Ovary (tissue), 9 donors: ENCODE data around the gene TMEM52B. TPM values are rescaled to one million over a fixed set of nuclear protein-coding genes. Genes with fewer than 3 reads are reported as not detected.
"Not testable (repeated sequence)": the region's sequence is repeated elsewhere in the genome, so short reads cannot be mapped to it uniquely, and the experiment has no call there.

Experiments used
- DNase-seq, 5 donors: peaks; one replicate each; pipeline ENCODE4 v3.0.0-alpha.2; 2019 to 2020
- H3K27ac ChIP-seq, 2 donors: fragments of 200-600 bp; one replicate each; pipeline versions ENCODE4 v1.5.1 to v1.8.0; 2019 to 2022
- H3K27me3 ChIP-seq: fragments of 200-600 bp; one replicate; pipeline ENCODE4 v1.8.0; 2022
- H3K36me3 ChIP-seq: fragments of 200-600 bp; sonication (generic); one replicate; pipeline ENCODE4 v1.5.1; 2019
- H3K4me1 ChIP-seq: one replicate; pipeline ENCODE4 v1.8.1; 2013; ENCODE audit warnings: mild to moderate bottlenecking, moderate library complexity; ENCODE audit not compliant: insufficient read depth
- H3K4me3 ChIP-seq: fragments of 200-600 bp; sonication (generic); one replicate; pipeline ENCODE4 v1.5.1; 2017
- H3K9me3 ChIP-seq, 2 donors: fragments of 200-600 bp in 1 of 2; sonication (generic) in 1 of 2; one replicate each; pipeline versions ENCODE4 v1.5.1 to v1.8.1; 2013 to 2019; ENCODE audit warnings: mild to moderate bottlenecking in 1 of 2, moderate library complexity in 1 of 2
- EP300 ChIP-seq: sonication (generic); formaldehyde crosslinking; IDR thresholded peaks from one replicate; pipeline ENCODE4 v1.6.1; 2017; ENCODE audit warnings: antibody characterized with exemption
- POLR2A ChIP-seq: fragments of 450-650 bp; IDR thresholded peaks from one replicate; pipeline ENCODE4 v1.6.1; 2017; ENCODE audit warnings: antibody characterized with exemption, mild to moderate bottlenecking, moderate library complexity
- WGBS, 3 donors: extraction: QIAGEN DNeasy Blood & Tissue Kit in 1 of 3; methylation state at CpG; one replicate each; pipeline versions ENCODE4 v1.1.5 to v1.1.7; 2013 to 2017; 5-methylcytosine and 5-hydroxymethylcytosine counted together
- intact Hi-C, 4 donors: fragments of 100-400 bp; cut with DNase I; formaldehyde crosslinking; loops; one replicate each; pipeline versions ENCODE4 v1.11.0 to v1.15.1; 2022 to 2023
- polyA plus RNA-seq, 2 donors: library from polyadenylated mRNA; stranded (reverse); fragments of 200-250 nt in 1 of 2; fragments of 350-450 nt in 1 of 2; fragmentation: Illumina TruSeq in 1 of 2; extraction: RNeasy Lipid Tissue Mini Kit (QIAGEN cat#74804) in 1 of 2; gene quantifications; one replicate each; pipeline ENCODE4 v1.2.3, GENCODE V29; 2013 to 2014
- total RNA-seq, 7 donors: library from RNA; depleted of rRNA in 2 of 7; stranded (reverse); fragments of >200 nt in 2 of 7; fragmentation: NEBNext Ultra II Directional in 3 of 7; extraction: Animal tissue kit (Norgen Biotek cat#: 25700) in 3 of 7; gene quantifications; one replicate each; pipeline versions ENCODE4 v1.1.0 to v1.2.4, GENCODE V29; 2016 to 2023
- TF ChIP-seq, protein P1 (sequence below), 3 donors: fragments of 450-650 bp in 2 of 3; fragments of 200-600 bp in 1 of 3; IDR thresholded peaks; one replicate each; pipeline versions ENCODE4 v1.5.1 to v1.8.0; 2016 to 2022; ENCODE audit warnings: antibody characterized with exemption in 3 of 3, mild to moderate bottlenecking in 1 of 3
- donor health status: DM: no; HTN: no; CAD: no; lungs with moderate emphysema.
- donor health status: DM: no; HTN: no; CAD: no.
- donor health status: Bipolar disorder and iron deficiency.
- donor health status: DM: yes; HTN: yes; CAD: no.
- donor health status: DM: no; HTN: no; CAD: no.
- donor health status: DM: yes; HTN: yes; CAD: no.

TMEM52B gene
- total and polyA plus RNA-seq, 9 donors = 0.04 to 0.69 (median 0.09) TPM; not detected in 5

DNA sequence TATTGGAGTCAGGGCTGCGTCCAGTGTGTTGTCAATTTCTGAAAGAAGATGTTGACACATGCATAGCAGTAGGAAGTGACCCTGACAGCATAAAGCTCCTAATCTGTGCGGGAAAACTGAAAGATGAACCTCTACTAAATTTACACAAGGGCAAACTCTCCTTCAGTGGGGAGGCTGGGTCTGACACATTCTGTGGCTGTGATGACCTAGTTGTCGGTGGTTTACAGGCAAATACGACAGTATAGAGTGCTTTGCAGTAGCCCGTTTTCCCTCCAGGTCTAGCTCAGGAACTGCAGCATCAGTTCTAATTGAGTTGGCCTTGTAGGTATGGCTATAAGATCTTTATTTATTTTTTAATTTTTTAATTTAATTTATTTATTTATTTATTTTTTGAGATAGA, 19.0 kb downstream of the TMEM52B start:
- Histone ChIP-seq H3K4me1 (no peaks in the 10 kb centered on the region), H3K9me3 (no peaks in the 10 kb centered on the region), H3K4me3 (no peak overlapping the region), H3K27me3 (no peaks in the 10 kb centered on the region), H3K36me3 (no peaks in the 10 kb centered on the region), H3K27ac (no peak overlapping the region)
- TF ChIP-seq POLR2A (no peak), EP300 (no peak)
- TF ChIP-seq, protein P1, sequence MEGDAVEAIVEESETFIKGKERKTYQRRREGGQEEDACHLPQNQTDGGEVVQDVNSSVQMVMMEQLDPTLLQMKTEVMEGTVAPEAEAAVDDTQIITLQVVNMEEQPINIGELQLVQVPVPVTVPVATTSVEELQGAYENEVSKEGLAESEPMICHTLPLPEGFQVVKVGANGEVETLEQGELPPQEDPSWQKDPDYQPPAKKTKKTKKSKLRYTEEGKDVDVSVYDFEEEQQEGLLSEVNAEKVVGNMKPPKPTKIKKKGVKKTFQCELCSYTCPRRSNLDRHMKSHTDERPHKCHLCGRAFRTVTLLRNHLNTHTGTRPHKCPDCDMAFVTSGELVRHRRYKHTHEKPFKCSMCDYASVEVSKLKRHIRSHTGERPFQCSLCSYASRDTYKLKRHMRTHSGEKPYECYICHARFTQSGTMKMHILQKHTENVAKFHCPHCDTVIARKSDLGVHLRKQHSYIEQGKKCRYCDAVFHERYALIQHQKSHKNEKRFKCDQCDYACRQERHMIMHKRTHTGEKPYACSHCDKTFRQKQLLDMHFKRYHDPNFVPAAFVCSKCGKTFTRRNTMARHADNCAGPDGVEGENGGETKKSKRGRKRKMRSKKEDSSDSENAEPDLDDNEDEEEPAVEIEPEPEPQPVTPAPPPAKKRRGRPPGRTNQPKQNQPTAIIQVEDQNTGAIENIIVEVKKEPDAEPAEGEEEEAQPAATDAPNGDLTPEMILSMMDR (IDR thresholded peaks at IDR 0.05) = no peak
- WGBS, 3 donors = 76 to 94% (median 78%) methylated on average over 5 of the region's 5 CpGs
- no peak for DNase-seq
- intact Hi-C loops = no loop called here

DNA sequence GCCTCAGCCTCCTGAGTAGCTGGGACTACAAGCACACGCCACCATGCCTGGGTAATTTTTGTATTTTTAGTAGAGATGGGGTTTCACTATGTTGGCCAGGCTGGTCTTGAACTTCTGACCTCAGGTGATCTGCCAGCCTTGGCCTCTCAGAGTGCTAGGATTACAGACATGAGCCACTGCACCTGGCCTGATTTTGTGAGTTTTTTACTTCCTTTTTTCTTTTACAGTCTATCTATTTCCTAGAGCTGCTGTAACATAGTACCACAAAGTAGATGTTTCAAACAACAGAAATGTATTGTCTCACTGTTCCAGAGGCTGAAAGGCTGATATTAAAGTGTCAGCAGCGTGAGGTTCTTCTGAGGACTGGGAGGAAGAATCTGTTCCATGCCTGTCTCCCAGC, 25.7 kb downstream of the TMEM52B start:
- H3K36me3 ChIP-seq, H3K4me1 ChIP-seq, H3K4me3 ChIP-seq, DNase-seq, H3K27me3 ChIP-seq, H3K27ac ChIP-seq, intact Hi-C loops, H3K9me3 ChIP-seq: not testable (repeated sequence)
- WGBS, 3 donors = 92 to 98% (median 96%) methylated on average over 2 of the region's 2 CpGs

DNA sequence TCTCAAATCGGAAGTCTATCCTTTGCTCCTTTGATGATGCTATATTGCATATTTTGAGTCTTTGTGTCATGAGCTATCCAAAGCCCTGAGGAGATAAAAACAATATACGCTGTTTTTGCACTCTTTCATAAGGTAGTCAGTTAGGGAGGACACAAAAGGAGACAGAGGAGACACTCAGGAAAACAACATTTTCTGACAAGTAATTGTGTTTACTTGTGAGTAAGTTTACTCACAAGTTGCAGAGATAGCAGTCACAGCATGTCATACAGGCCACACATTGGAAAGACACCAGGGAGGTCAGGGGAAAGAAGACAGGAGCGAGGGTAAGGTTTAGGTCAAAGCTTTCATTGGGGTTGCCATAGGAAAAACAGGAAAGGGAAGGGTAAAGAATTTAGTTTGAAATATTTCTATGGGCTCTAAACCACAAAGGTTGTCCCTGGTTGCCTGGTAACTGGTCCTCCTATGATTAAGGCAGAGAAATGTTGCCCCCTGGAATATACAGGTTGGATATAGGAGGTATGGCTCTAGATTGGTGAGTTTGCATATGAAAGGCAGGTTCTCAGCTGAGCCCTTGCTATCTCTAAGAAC, 26.5 kb downstream of the TMEM52B start:
- TF ChIP-seq POLR2A (no peak), EP300 (no peak)
- TF ChIP-seq, protein P1 (IDR thresholded peaks at IDR 0.05) = no peak
- WGBS, 3 donors = 37 to 67% (median 56%) methylated on average over 3 of the region's 3 CpGs
- no peak overlapping the region for H3K4me3 ChIP-seq
- H3K27ac ChIP-seq = no peak overlapping the region
- no peaks in the 10 kb centered on the region for H3K36me3 ChIP-seq
- DNase-seq = no peak
- H3K27me3 ChIP-seq = no peaks in the 10 kb centered on the region
- no peaks in the 10 kb centered on the region for H3K4me1 ChIP-seq
- intact Hi-C loops = no loop called here
- H3K9me3 ChIP-seq = no peaks in the 10 kb centered on the region

DNA sequence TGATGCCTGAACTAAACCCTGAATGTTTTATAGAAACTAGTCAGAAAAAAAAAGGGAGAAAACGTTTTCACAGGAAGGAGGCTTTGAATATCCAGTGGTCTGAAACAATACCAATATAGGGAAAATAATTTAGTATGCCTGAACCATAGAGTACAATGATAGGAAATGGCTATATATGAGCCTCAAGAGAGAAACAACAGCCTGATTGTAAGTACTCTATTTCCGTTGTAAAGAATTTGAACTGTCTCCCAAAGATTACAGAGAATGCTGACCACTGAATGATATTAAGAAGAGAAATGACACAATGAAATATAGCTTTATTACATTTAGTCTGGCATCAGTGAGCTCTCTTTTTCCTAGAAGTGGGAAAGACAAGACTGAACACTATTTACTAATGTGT, 28.3 kb downstream of the TMEM52B start:
- H3K4me3 ChIP-seq = no peak overlapping the region
- intact Hi-C loops = no loop called here
- H3K4me1 ChIP-seq = peaks cover 4% of the 10 kb centered on the region
- H3K27ac ChIP-seq = no peak overlapping the region
- no peaks in the 10 kb centered on the region for H3K36me3 ChIP-seq
- DNase-seq = no peak
- 18 to 20% (median 20%) methylated on average over 2 of the region's 2 CpGs for WGBS, 3 donors
- no peaks in the 10 kb centered on the region for H3K9me3 ChIP-seq
- TF ChIP-seq EP300 = no peak
- TF ChIP-seq, protein P1 (IDR thresholded peaks at IDR 0.05) = no peak
- no peak for TF ChIP-seq POLR2A
- H3K27me3 ChIP-seq = no peaks in the 10 kb centered on the region

DNA sequence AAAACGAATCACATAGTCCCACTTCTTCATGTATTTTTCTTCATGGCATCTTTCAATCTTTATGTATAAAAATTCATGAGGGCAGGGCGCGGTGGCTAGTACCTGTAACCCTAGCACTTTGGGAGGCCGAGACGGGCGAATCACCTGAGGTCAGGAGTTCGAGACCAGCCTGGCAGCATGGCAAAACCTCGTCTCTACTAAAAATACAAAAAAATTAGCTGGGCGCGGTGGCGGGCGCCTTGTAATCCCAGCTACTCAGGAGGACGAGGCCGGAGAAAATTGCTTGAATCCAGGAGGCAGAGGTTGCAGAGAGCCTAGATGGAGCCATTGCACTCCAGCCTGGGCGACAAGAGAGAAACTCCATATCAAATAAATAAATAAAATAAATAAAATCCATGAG, 31.4 kb downstream of the TMEM52B start:
- DNase-seq = peak in 1 of 5 donors; percentile 27
- Histone ChIP-seq H3K4me1 (peaks cover 5% of the 10 kb centered on the region), H3K9me3 (no peaks in the 10 kb centered on the region), H3K4me3 (no peak overlapping the region), H3K27ac (no peak overlapping the region), H3K27me3 (no peaks in the 10 kb centered on the region), H3K36me3 (no peaks in the 10 kb centered on the region)
- intact Hi-C loops = loop anchor here in 3 of 4 donors (2.0 to 10.0 kb wide), 4 partner anchors 155 to 1515 kb away; partner anchors contain the start of genes RIMKLB (in 1 of the 3) and YBX3 (in 1 of the 3)
- WGBS, 3 donors = 94 to 95% (median 95%) methylated on average over 15 of the region's 15 CpGs
- TF ChIP-seq, protein P1 (IDR thresholded peaks at IDR 0.05) = no peak
- no peak for TF ChIP-seq EP300
- no peak for TF ChIP-seq POLR2A
